GM21737 (cell line): Measurements from ENCODE around the gene ASIP.
"Not testable (repeated sequence)": the region's sequence is repeated elsewhere in the genome, so short reads cannot be mapped to it uniquely, and the experiment has no call there.

ENCODE experiments used
- ATAC-seq: cut with Tn5 transposase; IDR thresholded peaks from one replicate; pipeline ENCODE4 v1.9.1; 2021; ENCODE audit warnings: mild to moderate bottlenecking, moderate library complexity; ENCODE audit not compliant: unreplicated experiment

The ASIP gene

DNA sequence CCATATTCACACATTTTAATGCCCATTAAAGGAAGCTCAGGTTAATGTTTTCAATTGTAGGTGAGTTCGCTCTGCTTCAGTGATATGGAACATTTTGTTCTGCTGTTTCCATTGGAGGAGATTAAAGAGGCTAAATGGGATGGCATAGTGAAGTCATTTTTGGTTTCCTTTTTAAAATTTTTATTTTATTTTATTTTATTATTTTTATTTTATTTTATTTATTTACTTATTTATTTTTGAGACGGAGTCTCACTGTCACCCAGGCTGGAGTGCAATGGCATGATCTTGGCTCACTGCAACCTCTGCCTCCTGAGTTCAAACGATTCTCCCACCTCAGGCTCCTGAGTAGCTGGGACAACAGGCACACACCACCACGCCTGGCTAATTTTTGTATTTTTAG lies 792 bp downstream of the ASIP start:
- not testable (repeated sequence) for ATAC-seq

DNA sequence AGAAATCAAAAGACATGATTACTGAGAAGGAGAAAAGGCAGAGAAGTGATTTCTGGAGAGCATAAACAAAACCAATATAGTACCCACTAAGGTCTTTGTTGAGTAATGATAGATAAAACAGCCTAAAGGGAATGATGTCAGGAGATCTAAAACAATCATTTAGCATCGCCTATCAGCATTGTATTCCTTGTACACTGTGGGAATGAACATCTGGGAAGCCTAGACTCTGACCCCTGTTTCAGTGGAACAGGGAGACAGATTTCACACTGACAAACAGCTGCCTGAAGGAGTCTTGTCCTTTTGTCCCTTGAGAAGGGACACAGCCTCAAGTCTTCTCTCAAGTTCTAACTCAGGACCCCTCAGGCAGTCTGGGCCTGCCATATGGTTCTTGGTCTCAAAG lies 1.7 kb downstream of the ASIP start:
- ATAC-seq, result no peak

DNA sequence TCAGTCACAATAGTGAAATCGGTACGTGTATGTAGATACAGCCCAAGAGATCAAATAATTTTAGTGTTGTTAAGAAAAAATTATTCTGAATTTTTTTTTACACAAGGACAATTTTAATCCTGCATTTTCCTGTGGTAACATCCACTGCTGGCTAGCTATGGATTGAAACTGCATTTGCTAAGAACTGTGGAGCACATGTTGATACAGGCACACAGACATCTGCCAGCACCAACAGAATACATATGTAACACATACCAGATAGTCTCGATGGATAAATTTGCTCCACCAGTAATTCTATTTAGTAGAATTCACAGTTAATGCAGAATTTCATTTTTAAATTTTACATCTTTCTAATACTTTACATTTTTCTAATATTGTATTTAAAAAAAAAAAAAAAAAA lies 2.2 kb downstream of the ASIP start:
- ATAC-seq, result no peak

DNA sequence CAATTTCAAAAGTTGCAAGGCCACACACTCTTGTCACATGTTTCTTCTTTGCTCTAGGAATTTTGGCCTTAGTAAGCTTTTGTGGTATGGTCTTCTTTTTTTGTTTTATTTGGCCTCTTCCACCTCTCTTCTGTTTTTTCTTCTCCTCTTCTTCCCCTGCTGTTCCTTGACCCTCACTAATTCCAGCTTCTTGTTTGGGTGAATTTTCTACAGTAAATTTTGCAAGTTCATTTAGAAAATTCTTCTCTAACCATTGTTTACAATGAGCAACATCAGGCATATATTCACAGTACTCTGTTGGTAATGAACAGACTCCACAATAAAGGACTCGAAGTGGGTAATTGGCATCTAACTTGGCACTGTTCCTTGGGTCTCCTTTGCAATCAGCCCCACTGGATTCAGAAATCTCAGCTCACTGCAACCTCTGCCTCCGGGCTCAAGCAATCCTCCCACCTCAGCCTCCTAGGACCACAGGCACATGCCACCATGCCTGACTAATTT lies 5.0 kb downstream of the ASIP start:
- ATAC-seq, result no peak

DNA sequence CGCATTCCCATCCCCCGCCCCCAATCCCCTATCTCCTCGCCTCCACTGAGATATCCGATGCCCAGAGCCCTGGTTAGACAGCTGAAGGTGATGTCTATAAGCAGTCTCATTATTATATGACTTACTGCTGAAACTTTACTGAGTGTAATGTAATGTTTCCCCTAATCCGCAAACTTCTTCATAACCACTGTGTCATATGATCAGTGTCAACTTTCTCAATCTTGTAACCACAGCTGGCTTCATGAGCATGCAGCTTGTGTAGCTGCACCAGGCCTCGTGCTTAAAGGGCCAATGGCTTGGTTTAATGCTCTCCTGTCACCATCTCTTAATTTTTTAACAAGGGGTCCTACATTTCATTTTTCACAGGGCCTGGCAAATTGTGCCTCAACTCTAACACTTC lies 8.1 kb downstream of the ASIP start:
- no peak for ATAC-seq

DNA sequence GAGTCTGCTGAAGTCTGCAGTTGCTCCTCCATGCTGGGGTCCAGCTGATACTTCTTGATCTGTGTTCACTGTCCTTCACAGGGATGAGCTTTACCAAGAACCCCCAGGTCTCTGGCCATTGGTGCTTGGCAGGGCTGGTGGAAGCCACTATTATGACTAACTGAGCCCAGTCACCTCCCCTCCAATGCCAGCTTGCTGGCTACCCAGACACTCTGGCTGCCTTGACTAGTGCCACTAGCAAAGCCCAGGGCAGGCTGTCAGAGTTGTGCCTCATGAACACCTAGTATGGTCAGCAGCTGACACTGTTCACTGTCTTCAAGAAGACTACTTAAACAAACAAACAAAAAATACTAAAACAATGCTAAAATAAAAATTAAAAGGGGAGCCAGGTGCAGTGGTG lies 8.8 kb downstream of the ASIP start:
- no peak for ATAC-seq

DNA sequence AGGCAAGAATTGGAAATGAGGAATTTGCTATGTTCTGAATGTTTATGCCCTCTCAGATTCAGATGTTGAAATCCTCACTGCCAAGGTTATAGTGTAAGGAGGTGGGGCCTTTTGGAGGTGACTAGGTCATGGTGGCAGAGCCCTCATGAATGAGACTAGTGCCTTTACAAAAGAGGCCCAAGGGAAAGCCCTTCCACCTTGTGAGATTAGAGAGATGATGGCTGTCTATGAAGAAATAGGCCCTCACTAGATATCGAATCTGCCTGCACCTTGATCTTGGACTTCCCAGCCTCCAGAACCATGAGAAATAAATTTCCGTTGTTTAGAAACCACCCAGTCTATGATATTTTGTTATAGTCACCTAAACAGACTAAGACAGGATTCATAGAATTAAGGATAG lies 10.4 kb downstream of the ASIP start:
- no peak for ATAC-seq

DNA sequence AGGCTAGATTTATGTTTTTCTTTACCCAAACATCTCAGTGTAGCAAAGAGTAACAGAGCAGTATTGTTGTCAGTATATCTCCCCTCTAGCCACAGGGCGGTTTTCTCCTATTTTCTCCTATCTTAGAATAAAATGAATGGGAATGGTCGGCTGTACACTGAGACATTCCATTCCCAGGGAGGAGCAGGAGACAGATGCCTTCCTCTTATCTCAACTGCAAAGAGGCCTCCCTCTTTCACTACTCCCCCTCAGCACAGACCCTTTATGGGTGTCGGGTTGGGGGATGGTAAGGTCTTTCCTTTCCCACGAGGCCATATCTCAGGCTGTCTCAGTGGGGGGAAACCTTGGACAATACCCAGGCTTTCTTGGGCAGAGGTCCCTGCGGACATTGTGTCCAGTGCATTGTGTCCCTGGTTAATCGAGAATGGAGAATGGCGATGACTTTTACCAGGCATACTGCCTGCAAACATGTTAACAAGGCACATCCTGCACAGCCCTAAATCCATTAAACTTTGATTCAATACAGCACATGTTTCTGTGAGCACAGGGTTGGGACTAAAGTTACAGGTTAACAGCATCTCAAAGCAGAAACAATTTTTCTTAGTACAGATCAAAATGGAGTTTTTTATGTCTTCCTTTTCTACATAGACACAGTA lies 11.3 kb downstream of the ASIP start:
- not testable (repeated sequence) for ATAC-seq

DNA sequence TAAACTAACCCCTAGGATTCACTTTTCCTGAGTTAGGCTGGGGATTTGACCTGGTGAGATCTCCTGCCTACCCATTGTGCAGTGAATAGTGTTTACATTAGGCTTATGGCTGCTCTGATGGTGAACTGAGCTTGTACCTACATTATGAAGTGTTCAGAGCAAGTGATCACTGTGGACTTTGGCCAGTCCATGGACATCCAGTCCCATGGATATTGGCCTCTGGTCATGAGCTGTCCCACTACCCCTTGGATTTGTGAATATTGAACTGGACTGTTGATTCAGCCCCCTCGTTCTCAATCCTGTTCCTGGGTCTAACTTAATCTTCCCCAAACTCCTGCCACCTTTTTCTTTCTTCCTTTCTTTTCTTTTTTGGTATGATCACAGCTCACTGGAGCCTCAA lies 13.8 kb downstream of the ASIP start:
- no peak for ATAC-seq

DNA sequence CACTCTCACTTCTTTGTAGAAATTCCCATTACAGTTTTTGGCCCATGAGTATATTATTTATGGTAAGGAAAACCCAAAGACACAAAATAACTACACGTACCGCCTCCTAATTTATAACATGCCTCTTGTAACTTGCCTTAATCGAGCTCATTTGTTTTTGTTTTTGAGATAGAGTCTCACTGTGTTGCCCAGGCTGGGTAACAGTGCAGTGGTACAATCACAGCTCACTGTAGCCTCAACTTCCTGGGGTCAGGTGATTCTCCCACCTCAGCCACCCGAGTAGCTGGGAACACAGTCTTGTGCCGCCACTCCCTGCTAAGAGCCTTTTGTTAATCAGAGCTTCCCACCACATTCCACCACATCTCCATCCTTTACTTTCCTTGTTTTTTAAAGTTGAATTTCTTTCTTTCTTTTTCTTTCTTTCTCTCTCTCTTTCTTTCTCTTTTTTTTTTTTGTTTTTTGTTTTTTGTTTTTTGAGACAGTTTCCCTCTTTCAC lies 15.5 kb downstream of the ASIP start:
- ATAC-seq, result no peak

DNA sequence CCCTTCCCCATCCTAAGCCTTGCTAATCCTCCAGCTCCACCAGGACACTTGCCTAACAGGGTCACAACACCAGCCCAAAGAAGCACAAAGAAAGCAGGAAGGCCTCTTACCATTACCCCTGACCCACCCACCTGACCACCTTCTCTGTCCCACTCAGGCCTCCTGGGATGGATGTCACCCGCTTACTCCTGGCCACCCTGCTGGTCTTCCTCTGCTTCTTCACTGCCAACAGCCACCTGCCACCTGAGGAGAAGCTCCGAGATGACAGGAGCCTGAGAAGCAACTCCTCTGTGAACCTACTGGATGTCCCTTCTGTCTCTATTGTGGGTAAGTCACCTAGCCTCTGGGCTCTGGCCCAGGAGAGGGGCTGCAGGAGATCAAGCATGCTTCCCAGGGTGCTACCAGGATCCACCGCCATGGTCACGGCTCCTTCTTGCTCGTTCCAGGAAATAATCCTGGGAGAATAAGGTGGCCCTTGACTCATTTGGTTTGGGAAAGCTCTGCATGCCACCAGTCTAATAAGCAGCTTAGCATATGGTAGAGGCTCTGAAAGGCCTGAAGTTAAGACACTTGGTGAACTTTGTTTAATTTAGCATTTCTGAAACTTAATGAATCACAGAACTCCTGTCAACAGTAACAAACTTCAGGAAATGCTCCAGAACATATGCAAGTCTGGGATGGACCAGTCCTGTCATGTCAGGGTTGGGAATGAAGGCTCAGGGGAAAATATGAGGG lies 19.2 kb downstream of the ASIP start:
- ATAC-seq, result no peak

DNA sequence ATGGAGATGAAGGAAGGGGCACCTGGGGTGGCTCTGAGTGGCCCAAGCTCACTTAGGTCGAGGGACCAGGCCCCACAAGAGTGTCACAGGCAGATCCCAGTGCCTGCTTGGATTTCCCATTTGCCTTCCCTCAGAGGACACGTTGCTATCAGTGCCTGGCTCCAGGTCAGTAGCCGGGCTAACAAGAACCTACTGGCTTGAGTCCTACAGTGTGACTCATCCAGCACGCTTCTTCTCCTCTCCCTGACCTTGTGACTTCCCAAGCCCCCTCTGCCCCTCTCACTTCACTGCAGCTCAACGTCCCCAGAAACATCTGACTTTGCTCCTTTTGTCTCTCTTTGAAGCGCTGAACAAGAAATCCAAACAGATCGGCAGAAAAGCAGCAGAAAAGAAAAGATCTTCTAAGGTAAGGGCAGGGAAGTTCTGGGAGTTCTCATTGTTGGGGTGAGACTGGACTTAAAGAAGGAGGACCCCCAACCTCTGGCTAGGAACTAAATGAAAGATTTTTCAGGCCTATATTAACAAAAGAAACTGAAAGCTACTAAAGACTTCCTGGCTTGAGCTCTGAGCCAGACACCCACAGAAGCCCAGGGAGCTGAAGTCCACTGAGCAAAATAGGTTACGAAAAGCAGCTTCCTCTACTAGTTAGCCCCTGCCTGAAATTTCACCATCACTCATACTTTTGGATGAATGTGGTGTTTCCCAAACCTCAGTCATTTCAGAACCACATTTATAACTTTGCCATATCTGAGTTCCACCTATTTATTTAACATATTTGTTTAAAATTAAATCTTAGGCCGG lies 21.5 kb downstream of the ASIP start:
- ATAC-seq, result no peak

DNA sequence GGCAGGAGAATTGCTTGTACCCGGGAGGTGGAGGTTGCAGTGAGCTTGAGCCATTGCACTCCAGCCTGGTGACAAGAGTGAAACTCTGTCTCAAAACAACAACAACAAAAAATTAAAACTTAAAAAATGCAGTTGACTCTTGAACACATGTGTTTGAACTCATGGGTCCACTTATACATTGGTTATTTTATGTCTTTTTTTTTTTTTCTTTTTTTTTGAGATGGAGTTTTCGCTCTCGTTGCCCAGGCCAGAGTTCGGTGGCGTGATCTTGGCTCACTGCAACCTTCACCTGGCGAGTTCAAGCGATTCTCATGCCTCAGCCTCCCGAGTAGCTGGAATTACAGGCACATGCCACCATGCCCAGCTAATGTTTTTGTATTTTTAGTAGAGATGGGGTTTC lies 22.2 kb downstream of the ASIP start:
- not testable (repeated sequence) for ATAC-seq

DNA sequence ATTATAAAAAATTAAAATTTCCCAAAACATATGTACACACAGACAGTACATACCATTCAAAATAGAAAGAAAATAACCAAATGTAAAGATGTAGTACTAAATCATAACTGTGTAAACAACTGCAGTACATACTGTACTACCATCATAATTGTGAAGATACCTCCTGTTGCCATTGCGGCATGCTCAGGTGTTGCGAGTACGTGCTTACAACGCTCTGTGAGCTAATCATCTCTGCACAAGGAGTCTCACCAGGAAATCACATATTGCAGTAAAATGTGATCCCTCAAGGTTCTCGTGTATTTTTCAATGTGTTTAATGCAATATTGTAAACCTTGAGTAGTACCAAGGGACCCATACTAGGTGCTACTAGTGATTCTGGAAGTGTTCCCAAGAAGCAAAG lies 22.9 kb downstream of the ASIP start:
- no peak for ATAC-seq

DNA sequence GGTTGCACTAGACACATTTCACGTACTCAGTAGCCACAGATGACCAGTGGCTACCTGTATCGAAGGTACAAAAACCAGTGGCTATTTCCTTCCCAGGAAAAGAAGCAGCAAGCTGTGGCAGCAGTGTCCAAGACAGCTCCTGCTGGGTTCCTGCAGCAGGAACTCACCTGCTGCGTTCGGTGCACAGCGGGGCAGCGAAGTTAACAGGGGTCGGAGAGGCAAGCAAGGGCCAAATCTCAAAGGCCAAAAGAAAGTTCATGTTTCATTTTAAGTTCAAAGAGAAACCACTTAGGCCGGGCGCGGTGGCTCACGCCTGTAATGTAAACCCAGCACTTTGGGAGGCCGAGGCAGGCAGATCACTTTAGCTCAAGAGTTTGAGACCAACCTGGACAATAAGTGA lies 26.9 kb downstream of the ASIP start:
- ATAC-seq, result no peak

DNA sequence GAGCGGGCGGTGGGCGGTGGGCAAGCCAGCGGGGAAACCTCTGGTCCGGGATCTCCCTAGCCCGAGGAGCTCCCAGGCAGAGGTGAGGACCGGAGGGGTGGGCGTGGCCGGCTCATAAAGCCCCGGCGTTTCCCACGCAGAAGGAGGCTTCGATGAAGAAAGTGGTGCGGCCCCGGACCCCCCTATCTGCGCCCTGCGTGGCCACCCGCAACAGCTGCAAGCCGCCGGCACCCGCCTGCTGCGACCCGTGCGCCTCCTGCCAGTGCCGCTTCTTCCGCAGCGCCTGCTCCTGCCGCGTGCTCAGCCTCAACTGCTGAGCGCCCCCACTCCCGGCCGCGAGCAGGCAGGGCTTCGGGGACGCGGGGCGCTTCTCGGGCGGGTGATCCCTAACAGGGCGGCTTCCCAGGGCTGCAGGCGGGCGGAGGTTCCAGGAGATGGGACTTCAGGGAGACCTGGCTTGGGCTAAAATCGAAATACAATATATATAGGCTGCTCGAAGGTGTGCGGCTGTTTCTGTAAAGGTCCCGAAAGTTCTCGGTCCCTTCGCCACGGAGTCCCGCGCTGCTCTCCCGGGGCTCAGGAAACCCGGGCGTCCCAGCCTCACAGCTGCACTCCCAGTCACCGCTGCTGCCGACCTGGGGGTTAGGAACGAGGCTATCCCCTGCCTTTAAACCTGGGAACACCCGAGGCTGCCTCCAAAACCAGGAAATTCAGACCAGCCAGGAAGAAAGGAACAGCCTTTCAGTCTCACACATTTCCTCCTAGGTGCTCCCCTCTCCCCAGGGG lies 27.8 kb downstream of the ASIP start:
- no peak for ATAC-seq

DNA sequence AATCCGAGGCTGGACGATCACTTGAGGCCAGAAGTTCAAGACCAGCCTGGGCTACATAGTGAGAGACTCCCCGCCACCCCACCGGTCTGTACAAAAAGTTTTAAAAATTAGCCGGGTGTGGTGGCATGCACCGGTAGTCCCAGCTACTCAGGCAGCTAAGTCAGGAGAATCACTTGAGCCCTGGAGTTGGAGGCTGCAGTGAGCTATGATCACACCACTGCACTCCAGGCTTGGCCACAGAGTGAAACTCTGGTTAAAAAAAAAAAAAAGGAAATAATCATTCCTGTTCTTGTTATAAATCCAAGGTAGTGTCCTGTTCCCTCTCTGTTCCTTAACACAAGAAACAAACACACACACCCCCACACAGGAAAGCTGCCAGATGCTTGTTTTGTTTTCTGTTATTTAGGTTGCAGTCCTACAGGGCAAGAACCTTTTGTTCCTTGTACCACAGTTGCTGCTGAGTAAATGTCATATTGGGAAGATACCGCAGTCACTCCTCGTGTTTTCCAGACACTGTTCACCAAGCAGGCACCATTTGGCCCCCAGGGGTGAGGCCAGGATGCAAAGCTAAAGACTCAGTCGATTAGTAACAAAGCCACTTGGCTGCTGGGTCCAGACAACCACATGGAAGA lies 28.9 kb downstream of the ASIP start:
- ATAC-seq, result no peak

DNA sequence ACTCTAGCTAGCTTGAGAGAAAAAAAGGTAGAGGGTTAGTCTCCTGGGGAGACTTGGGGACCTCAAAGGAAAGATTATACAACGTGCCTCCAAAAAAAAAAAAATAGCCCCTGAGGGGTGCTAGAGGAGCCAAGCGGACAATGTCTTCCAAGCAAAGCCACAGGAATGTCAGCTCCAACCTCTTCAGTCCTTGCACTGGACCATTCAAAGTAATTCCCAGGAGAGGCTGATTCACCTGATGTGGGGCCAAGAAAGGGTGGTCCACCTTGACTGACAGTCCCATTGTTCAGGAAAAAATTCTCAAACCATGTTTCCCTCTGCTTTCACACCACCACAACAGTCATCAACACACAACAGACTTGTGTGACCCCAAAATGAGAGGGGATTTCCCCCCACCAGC lies 30.7 kb downstream of the ASIP start:
- ATAC-seq, result no peak

DNA sequence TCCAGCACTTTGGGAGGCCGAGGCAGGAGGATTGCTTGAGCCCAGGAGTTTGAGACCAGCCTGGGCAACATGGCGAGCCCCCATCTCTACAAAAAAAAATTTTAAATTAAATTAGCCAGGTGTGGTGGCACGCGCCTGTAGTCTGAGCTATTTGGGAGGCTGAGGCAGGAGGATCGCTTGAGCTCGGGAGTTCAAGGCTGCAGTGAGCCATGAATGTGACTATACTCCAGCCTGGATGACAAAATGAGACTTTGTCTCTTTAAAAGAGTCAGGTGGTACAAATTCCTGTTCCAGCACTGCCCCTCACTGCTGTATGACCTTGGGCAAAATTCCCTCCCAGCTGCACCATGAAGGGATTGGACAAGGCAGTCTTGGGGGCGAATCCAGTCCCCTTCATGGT lies 33.5 kb downstream of the ASIP start:
- ATAC-seq, result no peak

DNA sequence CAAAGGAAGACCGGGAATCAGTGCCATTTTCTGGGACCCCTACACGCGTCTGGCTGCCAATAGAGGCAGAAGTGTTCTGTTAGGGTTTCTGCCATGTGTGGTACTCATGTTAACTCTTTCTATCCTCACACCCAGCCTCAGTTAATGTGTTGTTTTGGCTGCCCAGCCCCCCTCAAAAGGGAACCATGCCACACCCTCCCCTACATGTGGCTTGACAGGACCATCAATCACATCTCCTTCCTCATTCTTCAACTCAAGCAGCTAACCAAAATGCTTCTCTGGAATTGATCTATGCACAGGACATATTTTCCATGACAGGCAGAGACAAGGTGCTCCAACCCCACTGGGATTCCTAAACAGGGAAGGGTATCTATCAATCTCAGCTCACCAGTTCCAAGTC lies 40.0 kb downstream of the ASIP start:
- ATAC-seq, result no peak
